ENCODE results near the gene CERS4. TPM values are rescaled to one million over a fixed set of nuclear protein-coding genes. Genes with fewer than 3 reads are reported as not detected.

CERS4 gene
- total RNA-seq, 4 donors from 2014 or later = 21.0 to 51.7 (median 29.2) TPM

GRCh38 chr19:8240274-8241229, 31.4 kb downstream of the CERS4 start:
- H3K36me3 ChIP-seq = peaks cover 0 to 2% (median 0%) of the 10 kb centered on the region in 4 donors
- H3K27me3 ChIP-seq = no peaks in the 10 kb centered on the region
- TF ChIP-seq POLR2AphosphoS5 (IDR thresholded peaks at IDR 0.05) (peak in 1 of 2 donors; percentile 71), EP300 (IDR thresholded peaks at IDR 0.05) (no peak)
- H3K4me1 ChIP-seq = peaks cover 16 to 19% (median 17%) of the 10 kb centered on the region in 4 donors
- peak overlapping the region in 3 of 4 donors; percentile 24 to 34 (median 30) for H3K27ac ChIP-seq (replicated peaks in 1 of 4)
- H3K4me3 ChIP-seq = peak overlapping the region in 3 of 4 donors; percentile 2 to 27 (median 5)
- intact Hi-C loops (cut with DNase I) = no loop called here
- peaks cover 0 to 9% (median 2%) of the 10 kb centered on the region in 4 donors for H3K9me3 ChIP-seq
- peak; percentile 95 for DNase-seq (ENCODE audit: extremely low spot score)
- WGBS = 10% methylated on average over 13 of the region's 17 CpGs

DNA sequence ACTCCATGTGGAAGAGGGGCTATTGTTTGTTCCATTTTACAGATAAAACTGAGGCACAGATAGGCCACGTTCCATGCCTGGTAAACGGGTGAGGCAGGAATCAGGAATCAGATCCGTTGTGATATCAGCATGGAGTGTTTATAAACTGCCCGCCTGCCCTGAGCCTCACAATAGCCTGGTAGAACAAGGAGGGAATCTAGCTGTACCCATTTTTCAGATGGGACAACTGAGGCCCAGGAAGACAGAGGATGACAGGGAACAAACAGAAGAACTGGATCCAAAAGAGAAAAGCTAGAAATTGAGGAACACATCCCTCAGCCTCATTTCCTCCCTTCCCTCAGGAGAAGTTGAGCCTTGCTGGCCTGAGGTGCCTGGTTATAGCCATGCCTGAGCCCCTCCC, 32.5 kb downstream of the CERS4 start:
- intact Hi-C loops (cut with DNase I) = no loop called here
- no peak for TF ChIP-seq POLR2A (IDR thresholded peaks at IDR 0.05; ENCODE audit: low read depth)
- TF ChIP-seq, protein P1, sequence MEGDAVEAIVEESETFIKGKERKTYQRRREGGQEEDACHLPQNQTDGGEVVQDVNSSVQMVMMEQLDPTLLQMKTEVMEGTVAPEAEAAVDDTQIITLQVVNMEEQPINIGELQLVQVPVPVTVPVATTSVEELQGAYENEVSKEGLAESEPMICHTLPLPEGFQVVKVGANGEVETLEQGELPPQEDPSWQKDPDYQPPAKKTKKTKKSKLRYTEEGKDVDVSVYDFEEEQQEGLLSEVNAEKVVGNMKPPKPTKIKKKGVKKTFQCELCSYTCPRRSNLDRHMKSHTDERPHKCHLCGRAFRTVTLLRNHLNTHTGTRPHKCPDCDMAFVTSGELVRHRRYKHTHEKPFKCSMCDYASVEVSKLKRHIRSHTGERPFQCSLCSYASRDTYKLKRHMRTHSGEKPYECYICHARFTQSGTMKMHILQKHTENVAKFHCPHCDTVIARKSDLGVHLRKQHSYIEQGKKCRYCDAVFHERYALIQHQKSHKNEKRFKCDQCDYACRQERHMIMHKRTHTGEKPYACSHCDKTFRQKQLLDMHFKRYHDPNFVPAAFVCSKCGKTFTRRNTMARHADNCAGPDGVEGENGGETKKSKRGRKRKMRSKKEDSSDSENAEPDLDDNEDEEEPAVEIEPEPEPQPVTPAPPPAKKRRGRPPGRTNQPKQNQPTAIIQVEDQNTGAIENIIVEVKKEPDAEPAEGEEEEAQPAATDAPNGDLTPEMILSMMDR (IDR thresholded peaks at IDR 0.05) = no peak
- Histone ChIP-seq H3K4me3 (no peak overlapping the region), H3K9me3 (peaks cover 0 to 9% (median 2%) of the 10 kb centered on the region in 4 donors), H3K36me3 (no peaks in the 10 kb centered on the region), H3K27me3 (no peaks in the 10 kb centered on the region), H3K27ac (replicated peaks in 1 of 4) (no peak overlapping the region), H3K4me1 (peaks cover 16 to 19% (median 17%) of the 10 kb centered on the region in 4 donors)
- WGBS = 91% methylated on average over 4 of the region's 4 CpGs
- DNase-seq (ENCODE audit: extremely low spot score) = no peak

- TF ChIP-seq EP300 (IDR thresholded peaks at IDR 0.05) (no peak), POLR2A (IDR thresholded peaks at IDR 0.05; ENCODE audit: low read depth) (no peak), POLR2AphosphoS5 (IDR thresholded peaks at IDR 0.05) (no peak)
- TF ChIP-seq, protein P1 (IDR thresholded peaks at IDR 0.05) = no peak
- H3K36me3 ChIP-seq = no peaks in the 10 kb centered on the region
- no peak for DNase-seq (ENCODE audit: extremely low spot score)
- H3K27ac ChIP-seq (replicated peaks in 1 of 4) = no peak overlapping the region
- WGBS = 86% methylated on average over 4 of the region's 4 CpGs
- intact Hi-C loops (cut with DNase I) = no loop called here
- H3K9me3 ChIP-seq = peaks cover 0 to 9% (median 2%) of the 10 kb centered on the region in 4 donors
- H3K4me1 ChIP-seq = peaks cover 16 to 19% (median 17%) of the 10 kb centered on the region in 4 donors
- no peaks in the 10 kb centered on the region for H3K27me3 ChIP-seq
- no peak overlapping the region for H3K4me3 ChIP-seq
Measured at GRCh38 chr19:8242211-8242821, 33.1 kb downstream of the CERS4 start.

GRCh38 chr19:8243146-8243545, 34.0 kb downstream of the CERS4 start:
- Histone ChIP-seq H3K4me1 (peaks cover 16 to 19% (median 17%) of the 10 kb centered on the region in 4 donors), H3K27ac (replicated peaks in 1 of 4) (no peak overlapping the region), H3K36me3 (no peaks in the 10 kb centered on the region), H3K27me3 (no peaks in the 10 kb centered on the region), H3K9me3 (peaks cover 0 to 9% (median 2%) of the 10 kb centered on the region in 4 donors), H3K4me3 (no peak overlapping the region)
- no peak for DNase-seq (ENCODE audit: extremely low spot score)
- WGBS = 97% methylated on average over 3 of the region's 3 CpGs
- no peak for TF ChIP-seq EP300 (IDR thresholded peaks at IDR 0.05)
- TF ChIP-seq, protein P1 (IDR thresholded peaks at IDR 0.05) = no peak
- TF ChIP-seq POLR2AphosphoS5 (IDR thresholded peaks at IDR 0.05) = no peak
- no peak for TF ChIP-seq POLR2A (IDR thresholded peaks at IDR 0.05; ENCODE audit: low read depth)
- intact Hi-C loops (cut with DNase I) = no loop called here

- WGBS = 97% methylated on average over 3 of the region's 3 CpGs
Measured at GRCh38 chr19:8244442-8244841, 35.3 kb downstream of the CERS4 start.

More at GRCh38 chr19:8244442-8244841, 35.3 kb downstream of the CERS4 start:
- Histone ChIP-seq H3K27me3 (no peaks in the 10 kb centered on the region), H3K9me3 (peaks cover 0 to 9% (median 2%) of the 10 kb centered on the region in 4 donors), H3K36me3 (no peaks in the 10 kb centered on the region), H3K4me3 (no peak overlapping the region), H3K4me1 (peaks cover 16 to 19% (median 17%) of the 10 kb centered on the region in 4 donors), H3K27ac (replicated peaks in 1 of 4) (no peak overlapping the region)
- intact Hi-C loops (cut with DNase I) = no loop called here
- no peak for DNase-seq (ENCODE audit: extremely low spot score)
- TF ChIP-seq POLR2A (IDR thresholded peaks at IDR 0.05; ENCODE audit: low read depth) (no peak), POLR2AphosphoS5 (IDR thresholded peaks at IDR 0.05) (no peak), EP300 (IDR thresholded peaks at IDR 0.05) (no peak)
- TF ChIP-seq, protein P1 (IDR thresholded peaks at IDR 0.05) = no peak

All from esophagus muscularis mucosa (tissue), 4 donors.